Measurements from ENCODE around the gene PTPRT.

The PTPRT gene

GRCh38 chr20:42432496-42433334, 757.0 kb downstream of the PTPRT start:
- DNase-seq: no peak

GRCh38 chr20:42430598-42430997, 759.1 kb downstream of the PTPRT start:
- no peak for DNase-seq

- no peak for DNase-seq
Observed at GRCh38 chr20:42429761-42430458, 759.8 kb downstream of the PTPRT start.

- DNase-seq: no peak
Observed at GRCh38 chr20:42419814-42420532, 769.7 kb downstream of the PTPRT start.

GRCh38 chr20:42406826-42407225, 782.9 kb downstream of the PTPRT start:
- no peak for DNase-seq

- DNase-seq: no peak
Observed at GRCh38 chr20:42402455-42402854, 787.3 kb downstream of the PTPRT start.

GRCh38 chr20:42401613-42402012, 788.1 kb downstream of the PTPRT start:
- DNase-seq: no peak

- no peak for DNase-seq
Observed at GRCh38 chr20:42399802-42400201, 789.9 kb downstream of the PTPRT start.

- no peak for DNase-seq
Observed at GRCh38 chr20:42392442-42392841, 797.3 kb downstream of the PTPRT start.

GRCh38 chr20:42391807-42392206, 797.9 kb downstream of the PTPRT start:
- no peak for DNase-seq

- DNase-seq: no peak
Observed at GRCh38 chr20:42380287-42380686, 809.4 kb downstream of the PTPRT start.

GRCh38 chr20:42379385-42379784, 810.3 kb downstream of the PTPRT start:
- no peak for DNase-seq

GRCh38 chr20:42378826-42379225, 810.9 kb downstream of the PTPRT start:
- no peak for DNase-seq

GRCh38 chr20:42376131-42376530, 813.6 kb downstream of the PTPRT start:
- DNase-seq: no peak

- DNase-seq: no peak
Observed at GRCh38 chr20:42373049-42373448, 816.7 kb downstream of the PTPRT start.

GRCh38 chr20:42370075-42370474, 819.6 kb downstream of the PTPRT start:
- no peak for DNase-seq

GRCh38 chr20:42368910-42369309, 820.8 kb downstream of the PTPRT start:
- no peak for DNase-seq

- DNase-seq: no peak
Observed at GRCh38 chr20:42366626-42367025, 823.1 kb downstream of the PTPRT start.

GRCh38 chr20:42364446-42364845, 825.3 kb downstream of the PTPRT start:
- DNase-seq: no peak

GRCh38 chr20:42361402-42361970, 828.2 kb downstream of the PTPRT start:
- DNase-seq: no peak

GRCh38 chr20:42360621-42361020, 829.1 kb downstream of the PTPRT start:
- no peak for DNase-seq

- no peak for DNase-seq
Observed at GRCh38 chr20:42359617-42360016, 830.1 kb downstream of the PTPRT start.

GRCh38 chr20:42352096-42352495, 837.6 kb downstream of the PTPRT start:
- DNase-seq: no peak

Measured in activated CD4-positive, alpha-beta T cell treated with anti-CD3 and anti-CD28 coated beads, Interleukin-10, Interleukin-2, amounts not matched to agents 100 ng/mL and 50 ng/mL, durations not matched to agents 16 hours and 8 hours (primary cell).